H7 (cell line): Measurements from ENCODE around the gene METRN. TPM values are rescaled to one million over a fixed set of nuclear protein-coding genes. Genes with fewer than 3 reads are reported as not detected.

Experiments used
- DNase-seq: peaks from one replicate; pipeline ENCODE4 v3.0.0; 2012
- H3K27me3 ChIP-seq: 2 replicates; pipeline ENCODE4 v1.6.0; 2011; ENCODE audit warnings: mild to moderate bottlenecking, low read length; ENCODE audit not compliant: control insufficient read depth, insufficient read depth
- H3K36me3 ChIP-seq: replicated peaks from 2 replicates; pipeline ENCODE4 v1.5.1; 2011; ENCODE audit warnings: low read length; ENCODE audit not compliant: control insufficient read depth, insufficient read depth
- H3K4me3 ChIP-seq: 2 replicates; pipeline ENCODE4 v1.5.1; 2011; ENCODE audit warnings: low read depth, mild to moderate bottlenecking, control low read depth, low read length, moderate library complexity; ENCODE audit not compliant: insufficient read depth
- total RNA-seq: library from RNA; depleted of rRNA; stranded (reverse); fragments of >200 nt; shearing (Covaris generic); gene quantifications from 2 replicates; pipeline ENCODE4 v1.2.3, GENCODE V29; 2014

The METRN gene
- total RNA-seq, 1 experiment from 2014 or later, result 49.6 TPM

- Histone ChIP-seq H3K27me3 (peaks cover 20% of the 10 kb centered on the region), H3K4me3 (peak overlapping the region; percentile 71), H3K36me3 (0 out of 2 replicates have a peak, but pooled peaks cover 1% of the 10 kb centered on the region)
- peak; percentile 85 for DNase-seq
Measured at GRCh38 chr16:727291-727977, 12.5 kb downstream of the METRN start.

- Histone ChIP-seq H3K4me3 (peak overlapping the region; percentile 71), H3K36me3 (peaks cover 1% of the 10 kb centered on the region), H3K27me3 (peaks cover 20% of the 10 kb centered on the region)
- DNase-seq, result peak; percentile 95
Measured at GRCh38 chr16:728131-728889, 13.4 kb downstream of the METRN start.

GRCh38 chr16:728890-729744 is 14.2 kb downstream of the METRN start:
- peaks cover 20% of the 10 kb centered on the region for H3K27me3 ChIP-seq
- peak; percentile 85 for DNase-seq
- peaks cover 3% of the 10 kb centered on the region for H3K36me3 ChIP-seq
- H3K4me3 ChIP-seq, result peak overlapping the region; percentile 71

GRCh38 chr16:729768-730665 is 15.1 kb downstream of the METRN start:
- no peak overlapping the region for H3K4me3 ChIP-seq
- DNase-seq, result no peak
- H3K36me3 ChIP-seq, result peaks cover 5% of the 10 kb centered on the region
- peaks cover 20% of the 10 kb centered on the region for H3K27me3 ChIP-seq

GRCh38 chr16:730666-731509 is 16.0 kb downstream of the METRN start:
- peaks cover 5% of the 10 kb centered on the region for H3K36me3 ChIP-seq
- no peak for DNase-seq
- peaks cover 18% of the 10 kb centered on the region for H3K27me3 ChIP-seq
- no peak overlapping the region for H3K4me3 ChIP-seq

- peak; percentile 32 for DNase-seq
Measured at GRCh38 chr16:732332-732731, 17.4 kb downstream of the METRN start.

GRCh38 chr16:732936-733335 is 18.0 kb downstream of the METRN start:
- Histone ChIP-seq H3K27me3 (peaks cover 4% of the 10 kb centered on the region; the same call in 1 of the 2 replicates), H3K4me3 (no peak overlapping the region), H3K36me3 (peaks cover 8% of the 10 kb centered on the region)
- peak; percentile 78 for DNase-seq

More at GRCh38 chr16:732332-732731, 17.4 kb downstream of the METRN start:
- peaks cover 9% of the 10 kb centered on the region for H3K27me3 ChIP-seq
- no peak overlapping the region for H3K4me3 ChIP-seq
- peaks cover 8% of the 10 kb centered on the region for H3K36me3 ChIP-seq

- peaks cover 8% of the 10 kb centered on the region for H3K36me3 ChIP-seq
- no peak overlapping the region for H3K4me3 ChIP-seq
- peaks cover 2% of the 10 kb centered on the region; the same call in 1 of the 2 replicates for H3K27me3 ChIP-seq
- DNase-seq, result peak; percentile 92
Measured at GRCh38 chr16:733382-734207, 18.7 kb downstream of the METRN start.

GRCh38 chr16:734208-734980 is 19.5 kb downstream of the METRN start:
- peak; percentile 48 for DNase-seq
- Histone ChIP-seq H3K36me3 (peaks cover 8% of the 10 kb centered on the region), H3K27me3 (0 out of 2 replicates have a peak, but pooled peaks cover 2% of the 10 kb centered on the region), H3K4me3 (no peak overlapping the region)

- Histone ChIP-seq H3K27me3 (no peaks in the 10 kb centered on the region), H3K36me3 (peaks cover 8% of the 10 kb centered on the region), H3K4me3 (no peak overlapping the region)
- DNase-seq, result peak; percentile 43
Measured at GRCh38 chr16:734981-735881, 20.3 kb downstream of the METRN start.

- Histone ChIP-seq H3K36me3 (peaks cover 8% of the 10 kb centered on the region), H3K27me3 (no peaks in the 10 kb centered on the region), H3K4me3 (no peak overlapping the region)
- peak; percentile 11 for DNase-seq
Measured at GRCh38 chr16:735982-736453, 21.1 kb downstream of the METRN start.
